ENCODE measurements around the gene DYNC1I2.
"Not testable (repeated sequence)": the region's sequence is repeated elsewhere in the genome, so short reads cannot be mapped to it uniquely, and the experiment has no call there.

The DYNC1I2 gene

DNA sequence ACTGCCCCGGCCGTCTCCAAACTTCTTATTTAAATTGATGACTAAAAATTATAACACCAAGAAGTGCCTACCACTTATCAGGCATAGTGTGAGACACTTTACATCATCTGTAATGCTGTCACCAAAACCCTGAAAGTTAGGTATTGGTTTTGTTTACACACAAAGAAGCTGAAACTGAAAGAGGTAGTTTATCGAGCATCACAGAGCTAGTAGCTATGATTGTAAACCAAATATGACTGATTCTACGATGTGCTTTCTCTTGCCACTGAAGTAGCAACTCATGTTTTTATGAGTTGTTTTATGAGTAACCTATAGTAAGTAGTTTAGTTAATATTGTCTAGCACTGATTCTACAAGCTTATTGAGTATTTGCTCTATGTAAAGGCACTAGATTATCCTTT, 31.5 kb downstream of the DYNC1I2 start:
- DNase-seq (ENCODE audit: low spot score): no peak

DNA sequence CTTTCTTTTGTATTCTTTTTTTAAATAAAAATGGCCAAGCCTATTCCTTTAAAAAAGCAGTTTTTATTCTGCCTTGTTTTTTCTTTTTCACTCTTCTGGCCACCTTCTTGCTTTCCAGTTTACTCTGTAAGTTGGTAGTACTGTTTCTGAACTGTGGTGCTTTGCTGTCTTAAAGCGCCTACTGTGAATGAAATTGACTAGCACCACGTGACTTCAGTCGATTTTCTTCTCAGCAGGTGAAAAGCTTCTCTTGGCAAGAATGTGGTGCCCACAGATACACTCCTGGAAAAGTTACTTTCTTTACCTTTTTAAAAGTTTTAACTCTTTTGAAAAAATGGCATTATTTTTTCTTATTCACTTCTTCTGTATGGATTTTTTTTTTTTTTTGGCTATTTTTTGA, 32.4 kb downstream of the DYNC1I2 start:
- DNase-seq (ENCODE audit: low spot score): no peak

GRCh38 chr2:171723716-171724683, 36.7 kb downstream of the DYNC1I2 start:
- no peak for DNase-seq (ENCODE audit: low spot score)

DNA sequence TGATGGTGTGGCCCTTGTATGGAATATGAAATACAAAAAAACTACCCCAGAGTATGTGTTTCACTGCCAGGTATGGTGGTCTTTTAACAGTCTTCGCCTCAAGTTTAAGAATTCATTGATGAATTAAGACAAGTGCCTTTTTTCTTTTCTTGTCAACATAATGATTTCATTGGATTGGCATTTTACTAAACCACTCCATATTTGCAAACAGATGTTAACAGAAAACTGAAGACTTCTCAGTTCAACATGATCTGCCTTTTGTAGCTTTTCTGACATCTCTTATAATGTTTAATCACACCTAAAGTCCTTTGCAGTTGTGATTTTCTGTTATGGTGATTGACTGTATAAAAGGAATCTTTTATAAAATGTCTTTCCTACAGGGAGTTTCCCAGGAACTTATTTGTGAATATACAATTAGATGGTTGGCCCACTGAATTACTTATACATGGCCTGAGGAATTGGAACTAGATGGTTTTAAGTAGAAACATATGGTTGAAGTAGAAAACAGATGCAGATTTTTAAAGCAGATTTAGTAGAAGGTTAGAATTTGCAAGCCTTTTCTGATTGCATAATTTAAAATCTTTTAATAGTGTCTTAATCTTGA, 39.7 kb downstream of the DYNC1I2 start:
- DNase-seq (ENCODE audit: low spot score): no peak

- no peak for DNase-seq (ENCODE audit: low spot score)
Measured at GRCh38 chr2:171728989-171729951, 42.0 kb downstream of the DYNC1I2 start.

DNA sequence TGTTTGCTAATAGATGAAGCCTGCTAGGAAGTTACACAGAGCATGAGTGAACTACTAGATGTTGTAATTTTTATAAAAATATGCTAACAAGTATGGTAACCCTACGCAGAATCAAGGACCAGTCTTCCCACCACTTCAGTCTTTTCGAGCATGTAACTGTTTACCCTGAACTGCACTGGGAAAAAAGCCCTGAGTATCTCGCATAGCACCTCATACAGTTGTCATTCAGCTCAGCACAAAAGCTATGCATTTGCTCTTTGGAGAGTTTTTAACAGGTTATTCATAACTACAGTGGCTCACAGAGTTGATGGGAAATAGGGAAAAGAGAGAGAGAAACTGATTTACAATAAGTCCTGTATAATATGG, 42.7 kb downstream of the DYNC1I2 start:
- DNase-seq (ENCODE audit: low spot score): no peak

DNA sequence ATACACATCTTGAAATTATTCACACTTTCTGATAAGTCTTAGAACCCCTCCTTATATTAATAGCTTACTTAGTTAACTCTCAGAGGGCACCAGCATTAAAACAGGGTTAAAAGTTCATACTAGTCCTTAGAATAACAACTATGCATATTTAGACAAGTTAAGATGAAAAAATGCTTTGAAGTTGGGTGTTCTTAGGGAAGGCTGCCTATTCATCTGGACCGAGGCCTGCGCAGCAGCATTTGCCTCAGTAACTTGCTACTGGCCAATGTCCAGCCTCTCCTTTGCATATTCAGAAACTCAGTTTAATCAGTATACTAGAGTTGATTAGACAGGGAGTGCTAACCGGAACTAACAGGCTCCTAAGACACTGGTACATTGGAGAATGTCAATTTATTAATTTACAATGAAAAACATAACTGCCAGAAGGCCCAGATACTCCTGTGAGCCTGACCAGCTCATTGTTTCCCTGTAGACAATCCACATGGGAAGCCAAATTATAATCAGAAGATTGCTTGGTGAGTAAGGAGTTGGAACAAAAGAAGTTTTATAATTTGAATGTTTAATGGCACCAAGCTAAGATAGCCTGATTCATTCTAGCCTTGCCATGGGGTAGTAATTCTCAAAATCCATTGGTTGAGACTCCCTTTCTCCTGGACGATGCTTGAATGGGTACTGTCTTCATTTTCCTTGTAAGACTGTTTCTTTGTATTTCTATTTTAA, 48.9 kb downstream of the DYNC1I2 start:
- DNase-seq (ENCODE audit: low spot score): no peak

GRCh38 chr2:171741189-171741588, 53.9 kb downstream of the DYNC1I2 start:
- no peak for DNase-seq (ENCODE audit: low spot score)

DNA sequence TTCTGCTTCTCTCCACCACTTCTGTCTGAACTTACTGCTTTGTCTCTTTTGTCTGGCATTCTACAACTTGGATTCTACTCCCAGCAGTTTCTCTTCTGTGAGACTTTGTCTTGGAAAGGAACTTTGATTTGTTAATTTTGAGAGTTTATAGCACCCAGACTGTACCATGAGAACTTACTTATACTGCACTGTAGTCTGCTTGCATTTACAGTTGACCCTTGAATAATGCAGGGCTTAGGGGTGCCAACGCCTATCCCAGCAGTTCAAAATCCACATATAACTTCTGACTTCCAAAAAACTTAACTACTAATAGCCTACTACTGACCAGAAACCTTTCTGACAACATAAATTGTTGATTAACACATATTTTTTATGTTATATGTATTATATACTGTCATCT, 55.5 kb downstream of the DYNC1I2 start:
- no peak for DNase-seq (ENCODE audit: low spot score)

- no peak for DNase-seq (ENCODE audit: low spot score)
Measured at GRCh38 chr2:171745141-171745540, 57.9 kb downstream of the DYNC1I2 start.

DNA sequence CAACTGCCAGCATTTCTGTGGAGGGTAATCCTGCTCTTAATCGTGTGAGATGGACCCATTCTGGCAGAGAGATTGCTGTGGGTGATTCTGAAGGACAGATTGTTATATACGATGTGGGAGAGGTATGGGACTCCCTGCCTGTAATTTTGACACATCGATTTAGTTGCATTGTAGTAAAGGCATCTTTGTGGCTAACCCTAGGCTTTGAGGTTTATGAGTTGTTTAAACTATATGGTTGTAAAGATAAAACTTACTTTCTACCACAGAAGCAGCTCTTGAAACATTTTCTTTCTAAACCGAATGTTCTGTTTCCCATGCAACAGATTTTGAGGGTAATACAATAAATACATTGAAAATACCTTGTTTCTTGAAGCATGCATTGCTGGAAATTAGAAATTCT, 58.5 kb downstream of the DYNC1I2 start:
- DNase-seq (ENCODE audit: low spot score): no peak

DNA sequence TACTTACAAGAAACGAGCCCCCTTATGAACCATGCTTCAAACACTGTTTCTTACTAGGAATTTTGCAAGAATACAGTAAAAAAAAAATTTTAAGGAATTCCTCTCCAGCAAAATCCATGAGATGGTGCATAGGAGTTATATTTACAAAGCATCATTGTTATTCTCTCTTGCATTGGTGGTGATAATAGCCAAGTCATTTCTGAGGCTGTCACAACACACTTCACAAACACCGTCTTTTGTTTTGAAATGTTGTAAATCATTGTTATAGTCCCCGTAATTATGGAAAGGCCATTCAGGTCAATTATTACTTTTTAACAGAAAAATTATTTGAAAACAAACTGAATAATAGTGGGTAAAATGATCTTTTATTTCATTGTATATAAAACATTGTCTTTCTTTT, 60.1 kb downstream of the DYNC1I2 start:
- no peak for DNase-seq (ENCODE audit: low spot score)

GRCh38 chr2:171754254-171754939, 67.1 kb downstream of the DYNC1I2 start:
- no peak for DNase-seq (ENCODE audit: low spot score)

DNA sequence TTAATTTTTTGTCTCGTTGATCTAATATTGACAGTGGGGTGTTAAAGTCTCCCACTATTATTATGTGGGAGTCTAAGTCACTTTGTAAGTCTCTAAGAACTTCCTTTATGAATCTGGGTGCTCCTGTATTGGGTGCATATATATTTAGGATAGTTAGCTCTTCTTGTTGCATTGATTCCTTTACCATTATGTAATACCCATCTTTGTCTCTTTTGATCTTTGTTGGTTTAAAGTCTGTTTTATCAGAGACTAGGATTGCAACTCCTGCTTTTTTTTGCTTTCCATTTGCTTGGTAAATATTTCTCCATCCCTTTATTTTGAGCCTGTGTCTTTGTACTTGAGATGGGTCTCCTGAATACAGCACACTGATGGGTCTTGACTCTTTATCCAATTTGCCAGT, 71.5 kb downstream of the DYNC1I2 start:
- not testable (repeated sequence) for DNase-seq (ENCODE audit: low spot score)

DNA sequence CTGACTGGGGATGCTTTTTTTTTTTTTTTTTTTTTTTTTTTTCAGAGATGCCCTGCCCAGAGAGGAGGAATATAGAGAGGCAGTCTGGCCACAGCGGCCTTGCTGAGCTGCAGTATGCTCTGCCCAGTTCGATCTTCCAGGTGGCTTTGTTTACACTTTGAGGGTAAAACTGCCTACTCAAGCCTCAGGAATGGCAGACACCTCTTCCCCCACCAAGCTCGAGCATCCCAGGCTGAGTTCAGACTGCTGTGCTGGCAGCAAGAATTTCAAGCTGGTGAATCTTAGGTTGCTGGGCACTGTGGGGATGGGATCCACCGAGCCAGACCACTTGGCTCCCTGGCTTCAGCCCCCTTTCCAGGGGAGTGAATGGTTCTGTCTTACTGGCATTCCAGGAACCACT, 73.9 kb downstream of the DYNC1I2 start:
- not testable (repeated sequence) for DNase-seq (ENCODE audit: low spot score)

GRCh38 chr2:171762879-171763573, 75.8 kb downstream of the DYNC1I2 start:
- no peak for DNase-seq (ENCODE audit: low spot score)

DNA sequence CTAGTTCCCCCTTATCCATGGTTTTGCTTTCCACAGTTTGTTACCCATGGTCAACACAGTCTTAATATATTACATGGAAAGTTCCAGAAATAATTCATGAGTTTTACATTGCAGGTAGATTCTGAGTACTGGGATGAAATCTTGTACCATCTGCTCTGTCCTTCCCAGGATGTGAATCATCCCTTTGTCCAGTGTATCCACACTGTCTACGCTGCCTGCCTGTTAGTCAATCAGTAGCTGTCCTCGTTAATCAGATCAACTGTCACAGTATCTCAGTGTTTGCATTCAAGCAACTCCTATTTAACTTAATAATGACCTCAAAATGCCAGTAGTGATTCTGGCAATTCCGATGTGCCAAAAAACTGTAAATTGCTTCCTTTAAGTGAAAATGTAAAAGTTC, 76.3 kb downstream of the DYNC1I2 start:
- no peak for DNase-seq (ENCODE audit: low spot score)

DNA sequence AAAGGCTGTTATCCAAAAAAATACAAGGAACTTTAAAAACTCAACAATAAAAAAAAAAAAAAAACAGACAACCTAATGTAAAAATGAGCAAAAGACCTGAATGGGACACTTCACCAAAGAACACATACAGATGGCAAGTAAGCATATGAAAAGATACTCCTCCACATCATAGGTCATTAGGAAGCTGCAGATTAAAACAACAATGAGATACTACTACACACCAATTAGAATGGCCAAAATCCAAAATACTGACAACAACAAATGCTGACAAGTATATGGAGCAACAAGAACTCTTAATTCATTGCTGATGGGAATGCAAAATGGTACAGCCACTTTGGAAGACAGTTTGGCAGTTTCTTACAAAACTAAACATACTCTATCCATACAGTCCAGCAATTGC, 84.2 kb downstream of the DYNC1I2 start:
- no peak for DNase-seq (ENCODE audit: low spot score)

- no peak for DNase-seq (ENCODE audit: low spot score)
Measured at GRCh38 chr2:171772373-171772772, 85.1 kb downstream of the DYNC1I2 start.

GRCh38 chr2:171774581-171774980, 87.3 kb downstream of the DYNC1I2 start:
- DNase-seq (ENCODE audit: low spot score): not testable (repeated sequence)
